ENCODE data around the gene VSIG10.

Gene VSIG10

GRCh38 chr12:118036672-118037411 is 67.0 kb downstream of the VSIG10 start:
- WGBS (ENCODE audit: insufficient coverage): 96% methylated on average over 9 of the region's 11 CpGs
- no peak overlapping the region for H3K27ac ChIP-seq (ENCODE audit: insufficient read depth in 1 of 2, low read depth in 1 of 2, low read length in 2 of 2, poor library complexity in 1 of 2, severe bottlenecking in 2 of 2)
- POLR2A ChIA-PET: no interaction called here

GRCh38 chr12:118035190-118036041 is 68.4 kb downstream of the VSIG10 start:
- H3K27ac ChIP-seq (ENCODE audit: insufficient read depth in 1 of 2, low read depth in 1 of 2, low read length in 2 of 2, poor library complexity in 1 of 2, severe bottlenecking in 2 of 2): no peak overlapping the region
- H3K4me1 ChIP-seq (ENCODE audit: control extremely low read depth in 1 of 4, control insufficient read depth in 4 of 4, insufficient read depth in 4 of 4, low read length in 3 of 4): no peaks in the 10 kb centered on the region
- no peak overlapping the region for H3K4me3 ChIP-seq (ENCODE audit: control insufficient read depth in 1 of 7, extremely low read depth in 1 of 7, insufficient read depth in 4 of 7, low read depth in 2 of 7, low read length in 6 of 7)
- ChIA-PET POLR2A (no interaction called here), CTCF (interaction anchor here (1.1 to 2.7 kb wide), 3 partner anchors 20 to 160 kb away, joined by 3 to 14 read pairs (median 5); no protein-coding TSS in a partner anchor)
- no peaks in the 10 kb centered on the region for H3K27me3 ChIP-seq (replicated peaks in 2 of 5; ENCODE audit: control insufficient read depth in 4 of 5, insufficient read depth in 5 of 5, low read length in 4 of 5)
- WGBS (ENCODE audit: insufficient coverage): 94% methylated on average over 5 of the region's 9 CpGs
- DNase-seq: no peak
- peaks cover 9 to 75% (median 53%) of the 10 kb centered on the region in 4 experiments for H3K36me3 ChIP-seq (ENCODE audit: control insufficient read depth in 4 of 4, insufficient read depth in 4 of 4, low read length in 3 of 4)
- H3K9me3 ChIP-seq (ENCODE audit: control extremely low read depth in 1 of 5, control insufficient read depth in 4 of 5, insufficient read depth in 2 of 5, low read depth in 1 of 5, low read length in 4 of 5): no peaks in the 10 kb centered on the region

More at GRCh38 chr12:118036672-118037411, 67.0 kb downstream of the VSIG10 start:
- no peaks in the 10 kb centered on the region for H3K9me3 ChIP-seq (ENCODE audit: control extremely low read depth in 1 of 5, control insufficient read depth in 4 of 5, insufficient read depth in 2 of 5, low read depth in 1 of 5, low read length in 4 of 5)
- no peak overlapping the region for H3K4me3 ChIP-seq (ENCODE audit: control insufficient read depth in 1 of 7, extremely low read depth in 1 of 7, insufficient read depth in 4 of 7, low read depth in 2 of 7, low read length in 6 of 7)
- peaks cover 10 to 70% (median 52%) of the 10 kb centered on the region in 4 experiments for H3K36me3 ChIP-seq (ENCODE audit: control insufficient read depth in 4 of 4, insufficient read depth in 4 of 4, low read length in 3 of 4)
- CTCF ChIA-PET: interaction anchor here (0.5 to 2.7 kb wide), 4 partner anchors 11 to 1806 kb away, joined by 3 to 14 read pairs (median 4); no protein-coding TSS in a partner anchor
- no peak for DNase-seq
- no peaks in the 10 kb centered on the region for H3K4me1 ChIP-seq (ENCODE audit: control extremely low read depth in 1 of 4, control insufficient read depth in 4 of 4, insufficient read depth in 4 of 4, low read length in 3 of 4)
- no peaks in the 10 kb centered on the region for H3K27me3 ChIP-seq (replicated peaks in 2 of 5; ENCODE audit: control insufficient read depth in 4 of 5, insufficient read depth in 5 of 5, low read length in 4 of 5)

GRCh38 chr12:118034429-118035189 is 69.2 kb downstream of the VSIG10 start:
- CTCF ChIA-PET: interaction anchor here (1.1 to 2.7 kb wide), 2 partner anchors 21 to 160 kb away, joined by 3 to 14 read pairs; no protein-coding TSS in a partner anchor
- Histone ChIP-seq H3K9me3 (ENCODE audit: control extremely low read depth in 1 of 5, control insufficient read depth in 4 of 5, insufficient read depth in 2 of 5, low read depth in 1 of 5, low read length in 4 of 5) (no peaks in the 10 kb centered on the region), H3K4me1 (ENCODE audit: control extremely low read depth in 1 of 4, control insufficient read depth in 4 of 4, insufficient read depth in 4 of 4, low read length in 3 of 4) (no peaks in the 10 kb centered on the region), H3K4me3 (ENCODE audit: control insufficient read depth in 1 of 7, extremely low read depth in 1 of 7, insufficient read depth in 4 of 7, low read depth in 2 of 7, low read length in 6 of 7) (no peak overlapping the region), H3K27ac (ENCODE audit: insufficient read depth in 1 of 2, low read depth in 1 of 2, low read length in 2 of 2, poor library complexity in 1 of 2, severe bottlenecking in 2 of 2) (no peak overlapping the region), H3K27me3 (replicated peaks in 2 of 5; ENCODE audit: control insufficient read depth in 4 of 5, insufficient read depth in 5 of 5, low read length in 4 of 5) (no peaks in the 10 kb centered on the region), H3K36me3 (ENCODE audit: control insufficient read depth in 4 of 4, insufficient read depth in 4 of 4, low read length in 3 of 4) (peaks cover 10 to 77% (median 54%) of the 10 kb centered on the region in 4 experiments)
- WGBS (ENCODE audit: insufficient coverage): 97% methylated on average over 3 of the region's 5 CpGs
- POLR2A ChIA-PET: no interaction called here
- DNase-seq: peak in 1 of 3 donors; percentile 6

GRCh38 chr12:118033902-118034301 is 69.9 kb downstream of the VSIG10 start:
- POLR2A ChIA-PET: no interaction called here
- WGBS (ENCODE audit: insufficient coverage): 98% methylated on average over 4 of the region's 5 CpGs

GRCh38 chr12:118033323-118033722 is 70.5 kb downstream of the VSIG10 start:
- H3K4me3 ChIP-seq (ENCODE audit: control insufficient read depth in 1 of 7, extremely low read depth in 1 of 7, insufficient read depth in 4 of 7, low read depth in 2 of 7, low read length in 6 of 7): no peak overlapping the region
- ChIA-PET CTCF (interaction anchor here (0.9 to 2.1 kb wide), 2 partner anchors 157 to 158 kb away, joined by 3 to 5 read pairs; no protein-coding TSS in a partner anchor), POLR2A (no interaction called here)
- peaks cover 10 to 81% (median 54%) of the 10 kb centered on the region in 4 experiments for H3K36me3 ChIP-seq (ENCODE audit: control insufficient read depth in 4 of 4, insufficient read depth in 4 of 4, low read length in 3 of 4)
- no peak overlapping the region for H3K27ac ChIP-seq (ENCODE audit: insufficient read depth in 1 of 2, low read depth in 1 of 2, low read length in 2 of 2, poor library complexity in 1 of 2, severe bottlenecking in 2 of 2)
- 100% methylated on average over 1 of the region's 5 CpGs for WGBS (ENCODE audit: insufficient coverage)
- H3K4me1 ChIP-seq (ENCODE audit: control extremely low read depth in 1 of 4, control insufficient read depth in 4 of 4, insufficient read depth in 4 of 4, low read length in 3 of 4): no peaks in the 10 kb centered on the region
- H3K9me3 ChIP-seq (ENCODE audit: control extremely low read depth in 1 of 5, control insufficient read depth in 4 of 5, insufficient read depth in 2 of 5, low read depth in 1 of 5, low read length in 4 of 5): no peaks in the 10 kb centered on the region
- DNase-seq: no peak
- H3K27me3 ChIP-seq (replicated peaks in 2 of 5; ENCODE audit: control insufficient read depth in 4 of 5, insufficient read depth in 5 of 5, low read length in 4 of 5): no peaks in the 10 kb centered on the region

More at GRCh38 chr12:118033902-118034301, 69.9 kb downstream of the VSIG10 start:
- no peak overlapping the region for H3K27ac ChIP-seq (ENCODE audit: insufficient read depth in 1 of 2, low read depth in 1 of 2, low read length in 2 of 2, poor library complexity in 1 of 2, severe bottlenecking in 2 of 2)
- peaks cover 10 to 79% (median 55%) of the 10 kb centered on the region in 4 experiments for H3K36me3 ChIP-seq (ENCODE audit: control insufficient read depth in 4 of 4, insufficient read depth in 4 of 4, low read length in 3 of 4)
- H3K9me3 ChIP-seq (ENCODE audit: control extremely low read depth in 1 of 5, control insufficient read depth in 4 of 5, insufficient read depth in 2 of 5, low read depth in 1 of 5, low read length in 4 of 5): no peaks in the 10 kb centered on the region
- H3K27me3 ChIP-seq (replicated peaks in 2 of 5; ENCODE audit: control insufficient read depth in 4 of 5, insufficient read depth in 5 of 5, low read length in 4 of 5): no peaks in the 10 kb centered on the region
- CTCF ChIA-PET: no interaction called here
- DNase-seq: no peak
- no peaks in the 10 kb centered on the region for H3K4me1 ChIP-seq (ENCODE audit: control extremely low read depth in 1 of 4, control insufficient read depth in 4 of 4, insufficient read depth in 4 of 4, low read length in 3 of 4)
- no peak overlapping the region for H3K4me3 ChIP-seq (ENCODE audit: control insufficient read depth in 1 of 7, extremely low read depth in 1 of 7, insufficient read depth in 4 of 7, low read depth in 2 of 7, low read length in 6 of 7)

- POLR2A ChIA-PET: no interaction called here
- Histone ChIP-seq H3K9me3 (ENCODE audit: control extremely low read depth in 1 of 5, control insufficient read depth in 4 of 5, insufficient read depth in 2 of 5, low read depth in 1 of 5, low read length in 4 of 5) (no peaks in the 10 kb centered on the region), H3K36me3 (ENCODE audit: control insufficient read depth in 4 of 4, insufficient read depth in 4 of 4, low read length in 3 of 4) (peaks cover 13 to 83% (median 50%) of the 10 kb centered on the region in 4 experiments), H3K27ac (ENCODE audit: insufficient read depth in 1 of 2, low read depth in 1 of 2, low read length in 2 of 2, poor library complexity in 1 of 2, severe bottlenecking in 2 of 2) (no peak overlapping the region), H3K4me3 (ENCODE audit: control insufficient read depth in 1 of 7, extremely low read depth in 1 of 7, insufficient read depth in 4 of 7, low read depth in 2 of 7, low read length in 6 of 7) (no peak overlapping the region), H3K27me3 (replicated peaks in 2 of 5; ENCODE audit: control insufficient read depth in 4 of 5, insufficient read depth in 5 of 5, low read length in 4 of 5) (no peaks in the 10 kb centered on the region), H3K4me1 (ENCODE audit: control extremely low read depth in 1 of 4, control insufficient read depth in 4 of 4, insufficient read depth in 4 of 4, low read length in 3 of 4) (no peaks in the 10 kb centered on the region)
- WGBS (ENCODE audit: insufficient coverage): 96% methylated on average over 6 of the region's 7 CpGs
- CTCF ChIA-PET: interaction anchor here (1.1 to 2.1 kb wide), 2 partner anchors 9 to 156 kb away, joined by 3 to 5 read pairs; no protein-coding TSS in a partner anchor
- no peak for DNase-seq
These were observed 71.6 kb downstream of the VSIG10 start for GRCh38 chr12:118032188-118032587.

Data from common myeloid progenitor, CD34-positive (primary cell).